ENCODE data around the gene INTS7.
"Not testable (repeated sequence)": the region's sequence is repeated elsewhere in the genome, so short reads cannot be mapped to it uniquely, and the experiment has no call there.

INTS7 gene

GRCh38 chr1:211921579-211922095 is 113.7 kb downstream of the INTS7 start:
- Mint-ChIP-seq H3K9me3 (ENCODE audit: low read depth) (no peaks in the 10 kb centered on the region), H3K27me3 (peaks cover 4% of the 10 kb centered on the region), H3K27ac (no peak overlapping the region), H3K4me3 (no peak overlapping the region), H3K36me3 (no peaks in the 10 kb centered on the region), H3K4me1 (ENCODE audit: low read depth) (no peaks in the 10 kb centered on the region)

- Mint-ChIP-seq H3K27ac (no peak overlapping the region), H3K36me3 (no peaks in the 10 kb centered on the region), H3K27me3 (peaks cover 4% of the 10 kb centered on the region), H3K4me1 (ENCODE audit: low read depth) (no peaks in the 10 kb centered on the region), H3K9me3 (ENCODE audit: low read depth) (no peaks in the 10 kb centered on the region), H3K4me3 (no peak overlapping the region)
Observed at GRCh38 chr1:211920602-211921226, 114.6 kb downstream of the INTS7 start.

DNA sequence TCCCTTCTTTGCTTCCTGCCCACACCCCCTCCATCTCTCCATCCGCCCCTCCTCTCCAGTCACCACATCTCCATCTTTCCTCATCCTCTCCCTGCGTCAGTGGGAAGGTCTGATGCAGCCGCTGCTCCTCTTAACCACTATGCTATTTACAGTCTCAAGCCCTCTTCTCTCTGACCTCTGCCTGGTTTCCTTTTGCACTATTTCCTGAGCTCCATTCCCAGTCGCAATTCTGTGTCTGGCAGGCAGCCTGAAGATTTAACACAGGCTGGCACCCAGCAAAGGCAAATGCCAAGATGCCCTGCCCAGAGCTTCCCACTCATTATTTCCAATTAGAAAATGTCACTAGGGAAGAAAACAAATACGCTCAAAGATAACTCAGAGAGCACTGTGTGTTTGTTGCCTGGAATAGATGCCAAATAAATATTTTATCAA is 115.2 kb downstream of the INTS7 start:
- Mint-ChIP-seq H3K4me3 (no peak overlapping the region), H3K36me3 (no peaks in the 10 kb centered on the region), H3K27ac (no peak overlapping the region), H3K4me1 (ENCODE audit: low read depth) (no peaks in the 10 kb centered on the region), H3K27me3 (peaks cover 4% of the 10 kb centered on the region), H3K9me3 (ENCODE audit: low read depth) (no peaks in the 10 kb centered on the region)

DNA sequence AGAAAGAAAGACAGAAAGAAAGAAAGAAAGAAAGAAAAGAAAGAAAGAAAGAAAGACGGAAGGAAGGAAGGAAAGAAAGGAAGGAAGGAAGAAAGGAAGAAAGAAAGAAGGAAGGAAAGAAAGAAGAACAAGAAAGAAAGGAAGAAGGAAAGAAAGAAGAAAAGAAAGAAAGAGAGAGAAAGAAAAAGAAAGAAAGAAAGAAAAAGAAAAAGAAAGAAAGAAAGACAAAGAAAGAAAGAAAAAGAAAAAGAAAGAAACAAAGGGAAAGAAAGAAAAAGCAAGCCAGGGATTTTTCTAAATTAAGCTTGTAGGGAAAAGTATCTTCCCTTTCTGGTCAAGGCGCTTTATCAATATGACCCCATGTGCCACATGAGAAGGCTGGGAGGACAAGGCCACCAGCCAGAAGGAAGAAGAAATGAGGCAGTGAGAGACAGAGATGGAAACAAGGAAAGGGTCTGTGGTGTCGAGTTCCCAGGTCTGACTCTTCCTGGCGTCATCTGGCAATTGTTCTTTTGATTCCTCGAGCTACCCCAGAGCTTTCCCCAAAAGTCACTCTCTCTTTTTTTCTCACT is 116.4 kb downstream of the INTS7 start:
- Mint-ChIP-seq H3K36me3 (no peaks in the 10 kb centered on the region), H3K4me1 (ENCODE audit: low read depth) (no peaks in the 10 kb centered on the region), H3K9me3 (ENCODE audit: low read depth) (no peaks in the 10 kb centered on the region), H3K4me3 (no peak overlapping the region), H3K27me3 (peaks cover 4% of the 10 kb centered on the region), H3K27ac (no peak overlapping the region)

- H3K27ac Mint-ChIP-seq; H3K27me3 Mint-ChIP-seq; H3K4me1 Mint-ChIP-seq (ENCODE audit: low read depth); H3K4me3 Mint-ChIP-seq; H3K9me3 Mint-ChIP-seq (ENCODE audit: low read depth); H3K36me3 Mint-ChIP-seq: not testable (repeated sequence)
Observed at GRCh38 chr1:211916458-211916857, 118.9 kb downstream of the INTS7 start.

GRCh38 chr1:211915924-211916323 is 119.4 kb downstream of the INTS7 start:
- Mint-ChIP-seq H3K36me3 (no peaks in the 10 kb centered on the region), H3K27me3 (peaks cover 7% of the 10 kb centered on the region), H3K9me3 (ENCODE audit: low read depth) (no peaks in the 10 kb centered on the region), H3K27ac (no peak overlapping the region), H3K4me3 (no peak overlapping the region), H3K4me1 (ENCODE audit: low read depth) (no peaks in the 10 kb centered on the region)

DNA sequence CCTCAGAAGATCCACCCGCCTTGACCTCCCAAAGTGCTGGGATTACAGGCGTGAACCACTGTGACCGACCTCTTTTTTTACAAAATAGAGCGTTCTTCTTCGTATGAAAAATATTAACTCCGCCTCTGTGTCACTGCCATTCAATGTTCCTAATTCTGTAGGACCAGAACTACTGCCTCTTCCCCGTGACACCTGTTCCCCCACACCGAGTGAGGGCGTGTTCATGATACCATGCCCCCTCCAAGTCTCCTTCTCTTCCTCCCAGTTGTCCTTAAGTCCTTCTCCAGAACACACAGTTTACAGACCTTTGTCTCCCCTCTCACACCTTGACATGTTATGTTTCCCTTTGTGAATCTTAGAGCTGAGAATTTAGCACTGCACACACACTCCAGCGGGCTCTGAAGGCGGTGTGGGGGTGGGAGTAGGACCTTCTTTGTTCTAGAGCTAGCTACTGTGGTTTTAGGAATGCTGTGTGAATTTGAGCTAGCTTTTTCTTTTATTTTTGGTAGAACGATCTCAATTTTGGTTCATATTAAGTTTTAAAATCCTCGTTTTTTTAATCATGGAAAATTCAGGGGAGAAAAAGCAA is 122.4 kb downstream of the INTS7 start:
- no peaks in the 10 kb centered on the region for H3K4me1 Mint-ChIP-seq (ENCODE audit: low read depth)
- H3K27ac Mint-ChIP-seq: no peak overlapping the region
- peaks cover 3% of the 10 kb centered on the region for H3K36me3 Mint-ChIP-seq
- no peak overlapping the region for H3K4me3 Mint-ChIP-seq
- H3K9me3 Mint-ChIP-seq (ENCODE audit: low read depth): peaks cover 6% of the 10 kb centered on the region
- peaks cover 11% of the 10 kb centered on the region for H3K27me3 Mint-ChIP-seq

- Mint-ChIP-seq H3K27ac (no peak overlapping the region), H3K27me3 (peaks cover 9% of the 10 kb centered on the region), H3K36me3 (peaks cover 3% of the 10 kb centered on the region), H3K9me3 (ENCODE audit: low read depth) (peaks cover 6% of the 10 kb centered on the region), H3K4me1 (ENCODE audit: low read depth) (no peaks in the 10 kb centered on the region), H3K4me3 (no peak overlapping the region)
Observed at GRCh38 chr1:211912038-211912437, 123.3 kb downstream of the INTS7 start.

DNA sequence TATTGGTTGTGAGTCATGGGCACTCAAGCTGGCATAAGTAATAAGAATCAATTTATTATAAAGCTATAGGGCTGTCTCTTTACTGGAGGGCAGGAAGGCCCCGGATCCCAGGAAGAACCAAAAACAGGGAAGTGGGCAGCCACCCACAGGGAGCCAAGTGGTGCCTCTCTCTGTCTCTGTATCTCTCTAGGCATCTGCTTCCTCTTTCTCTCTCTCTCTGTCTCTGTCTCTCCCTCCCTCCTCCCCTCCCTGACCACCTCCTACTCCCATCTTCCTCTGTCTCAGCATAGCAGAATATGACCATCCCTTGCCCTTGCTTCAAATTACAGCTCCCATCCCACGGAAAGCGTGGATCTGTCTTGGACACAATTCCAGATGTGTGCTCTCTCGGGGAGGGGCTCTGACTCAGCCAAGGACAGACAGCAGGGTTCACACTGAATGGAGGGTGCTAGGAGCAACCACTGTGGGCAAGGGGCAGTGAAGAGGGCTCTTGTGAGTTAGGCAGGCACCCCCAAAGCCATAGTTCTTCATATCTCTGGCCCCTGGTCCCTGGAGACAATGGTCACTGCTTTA is 124.4 kb downstream of the INTS7 start:
- Mint-ChIP-seq H3K27ac (no peak overlapping the region), H3K4me1 (ENCODE audit: low read depth) (no peaks in the 10 kb centered on the region), H3K9me3 (ENCODE audit: low read depth) (peaks cover 6% of the 10 kb centered on the region), H3K4me3 (no peak overlapping the region), H3K27me3 (peaks cover 7% of the 10 kb centered on the region), H3K36me3 (peaks cover 3% of the 10 kb centered on the region)

GRCh38 chr1:211910113-211910884 is 125.1 kb downstream of the INTS7 start:
- Mint-ChIP-seq H3K27ac (no peak overlapping the region), H3K9me3 (ENCODE audit: low read depth) (peaks cover 6% of the 10 kb centered on the region), H3K4me3 (no peak overlapping the region), H3K4me1 (ENCODE audit: low read depth) (no peaks in the 10 kb centered on the region), H3K36me3 (peaks cover 3% of the 10 kb centered on the region), H3K27me3 (peaks cover 9% of the 10 kb centered on the region)

DNA sequence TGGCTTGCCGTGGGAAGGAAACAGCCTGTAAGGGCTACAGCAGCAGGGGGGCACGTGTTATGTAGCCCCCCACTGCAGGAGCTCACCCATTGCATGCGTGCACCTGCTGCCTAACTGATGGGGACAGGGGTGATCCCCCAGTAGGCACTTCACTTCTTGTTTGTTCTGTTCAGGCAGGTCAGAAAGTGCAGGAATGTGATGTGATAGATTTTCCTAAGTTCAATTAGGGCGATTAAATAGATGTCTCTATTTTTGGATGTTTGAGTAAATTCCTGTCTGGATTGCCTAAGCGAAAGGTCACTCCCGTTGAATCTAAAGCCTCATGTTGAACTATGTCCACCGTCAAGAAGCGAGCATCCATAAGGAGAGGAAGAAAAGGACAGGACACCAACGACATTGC is 126.0 kb downstream of the INTS7 start:
- no peak overlapping the region for H3K27ac Mint-ChIP-seq
- peaks cover 3% of the 10 kb centered on the region for H3K36me3 Mint-ChIP-seq
- H3K27me3 Mint-ChIP-seq: peaks cover 9% of the 10 kb centered on the region
- H3K4me3 Mint-ChIP-seq: no peak overlapping the region
- no peaks in the 10 kb centered on the region for H3K4me1 Mint-ChIP-seq (ENCODE audit: low read depth)
- H3K9me3 Mint-ChIP-seq (ENCODE audit: low read depth): peaks cover 6% of the 10 kb centered on the region

- no peak overlapping the region for H3K4me3 Mint-ChIP-seq
- H3K27me3 Mint-ChIP-seq: peaks cover 9% of the 10 kb centered on the region
- H3K9me3 Mint-ChIP-seq (ENCODE audit: low read depth): peaks cover 6% of the 10 kb centered on the region
- no peak overlapping the region for H3K27ac Mint-ChIP-seq
- H3K36me3 Mint-ChIP-seq: peaks cover 3% of the 10 kb centered on the region
- H3K4me1 Mint-ChIP-seq (ENCODE audit: low read depth): no peaks in the 10 kb centered on the region
Observed at GRCh38 chr1:211908951-211909350, 126.4 kb downstream of the INTS7 start.

GRCh38 chr1:211908453-211908852 is 126.9 kb downstream of the INTS7 start:
- peaks cover 6% of the 10 kb centered on the region for H3K9me3 Mint-ChIP-seq (ENCODE audit: low read depth)
- no peak overlapping the region for H3K27ac Mint-ChIP-seq
- H3K27me3 Mint-ChIP-seq: peaks cover 9% of the 10 kb centered on the region
- no peaks in the 10 kb centered on the region for H3K4me1 Mint-ChIP-seq (ENCODE audit: low read depth)
- peaks cover 3% of the 10 kb centered on the region for H3K36me3 Mint-ChIP-seq
- H3K4me3 Mint-ChIP-seq: no peak overlapping the region

DNA sequence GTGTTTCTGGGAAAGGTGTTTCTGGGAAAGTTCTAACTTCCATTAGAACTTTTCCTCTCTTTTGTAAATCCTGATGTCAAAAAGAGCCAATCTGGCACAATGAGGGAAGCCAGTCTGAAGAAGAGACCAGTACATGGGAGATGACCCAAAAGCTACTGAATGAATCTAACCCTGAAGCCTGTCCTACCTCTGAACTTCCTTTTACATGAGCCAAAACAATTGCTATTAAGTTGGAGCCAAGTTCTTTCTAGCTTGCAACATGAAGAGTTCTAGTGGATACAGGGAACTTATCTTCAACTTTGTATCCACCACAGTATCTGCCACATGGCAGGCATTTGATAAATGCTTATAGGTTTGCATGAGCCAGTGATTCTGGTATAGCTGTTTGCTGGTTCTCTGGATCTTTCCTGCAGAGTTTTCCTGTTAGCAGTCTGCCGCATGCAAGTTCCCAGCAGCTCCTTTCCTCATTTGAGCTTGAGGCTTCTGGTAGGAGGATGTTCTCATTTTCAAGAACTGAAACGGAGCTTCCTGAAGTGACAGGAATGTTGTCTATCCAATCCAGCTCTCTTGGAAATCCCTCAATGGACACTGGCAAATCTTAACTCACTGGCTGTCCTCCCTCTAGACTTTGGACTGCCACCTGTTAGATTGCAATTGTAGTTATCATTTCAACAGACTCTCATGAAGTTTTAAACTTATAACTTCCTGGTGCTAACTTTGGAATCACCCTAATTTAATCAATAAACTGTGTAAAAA is 131.7 kb downstream of the INTS7 start:
- H3K4me3 Mint-ChIP-seq: no peak overlapping the region
- no peak overlapping the region for H3K27ac Mint-ChIP-seq
- no peaks in the 10 kb centered on the region for H3K9me3 Mint-ChIP-seq (ENCODE audit: low read depth)
- H3K4me1 Mint-ChIP-seq (ENCODE audit: low read depth): no peaks in the 10 kb centered on the region
- no peaks in the 10 kb centered on the region for H3K36me3 Mint-ChIP-seq
- H3K27me3 Mint-ChIP-seq: peaks cover 2% of the 10 kb centered on the region
